Muscle layer of duodenum (tissue), 2 donors: ENCODE measurements around the gene PTBP1.

ENCODE experiments used
- H3K27ac ChIP-seq: one replicate; pipeline ENCODE4 v1.7.0; 2013; ENCODE audit warnings: mild to moderate bottlenecking, low read length
- H3K27me3 ChIP-seq: one replicate; pipeline ENCODE4 v1.7.0; 2013; ENCODE audit warnings: low read depth, mild to moderate bottlenecking, control low read depth, low read length
- H3K36me3 ChIP-seq, 2 donors: one replicate each; pipeline ENCODE4 v1.7.0; 2013; ENCODE audit warnings: low read length in 2 of 2, control low read depth in 1 of 2, mild to moderate bottlenecking in 1 of 2; ENCODE audit not compliant: insufficient read depth in 2 of 2, control insufficient read depth in 1 of 2
- H3K4me1 ChIP-seq, 2 donors: one replicate each; pipeline ENCODE4 v1.7.0; 2013; ENCODE audit warnings: low read length in 2 of 2, mild to moderate bottlenecking in 2 of 2, control low read depth in 1 of 2, moderate library complexity in 1 of 2; ENCODE audit not compliant: insufficient read depth in 2 of 2, control insufficient read depth in 1 of 2
- H3K4me3 ChIP-seq, 2 donors: one replicate each; pipeline ENCODE4 v1.7.0; 2013; ENCODE audit warnings: low read length in 2 of 2, low read depth in 1 of 2, mild to moderate bottlenecking in 1 of 2
- H3K9me3 ChIP-seq, 2 donors: one replicate each; pipeline ENCODE4 v1.7.0; 2013; ENCODE audit warnings: low read length in 2 of 2, control low read depth in 1 of 2, mild to moderate bottlenecking in 1 of 2; ENCODE audit not compliant: control insufficient read depth in 1 of 2
- donor health status: healthy.

The PTBP1 gene

DNA sequence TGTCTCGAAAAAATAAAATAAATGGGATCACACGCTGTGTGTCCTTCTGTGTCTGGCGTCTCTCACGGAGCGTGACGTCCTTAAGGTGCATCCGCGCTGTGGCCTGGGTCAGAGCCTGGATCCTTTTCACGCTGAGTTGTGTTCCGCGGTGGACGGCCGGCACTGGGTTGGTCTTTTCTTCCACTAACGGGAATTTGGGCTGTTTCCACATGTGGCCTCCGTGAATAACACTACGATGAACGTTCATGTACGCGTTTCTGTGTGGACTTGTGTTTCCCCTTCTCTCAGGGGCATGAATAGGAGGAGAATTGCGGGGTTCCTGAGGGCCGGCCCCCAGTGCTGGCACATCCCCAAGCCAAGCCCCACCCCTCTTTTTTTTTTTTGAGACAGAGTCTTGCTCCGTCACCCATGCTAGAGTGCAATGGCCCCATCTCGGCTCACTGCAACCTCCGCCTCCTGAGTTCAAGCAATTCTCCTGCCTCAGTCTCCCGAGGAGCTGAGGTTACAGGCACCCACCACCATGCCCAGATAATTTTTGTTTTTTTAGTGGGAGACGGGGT is 6.2 kb upstream of the PTBP1 start:
- Histone ChIP-seq H3K36me3 (no peaks in the 10 kb centered on the region), H3K9me3 (no peaks in the 10 kb centered on the region), H3K4me3 (no peak overlapping the region), H3K4me1 (peaks cover 0 to 20% of the 10 kb centered on the region in 2 donors), H3K27ac (no peak overlapping the region), H3K27me3 (no peaks in the 10 kb centered on the region)

DNA sequence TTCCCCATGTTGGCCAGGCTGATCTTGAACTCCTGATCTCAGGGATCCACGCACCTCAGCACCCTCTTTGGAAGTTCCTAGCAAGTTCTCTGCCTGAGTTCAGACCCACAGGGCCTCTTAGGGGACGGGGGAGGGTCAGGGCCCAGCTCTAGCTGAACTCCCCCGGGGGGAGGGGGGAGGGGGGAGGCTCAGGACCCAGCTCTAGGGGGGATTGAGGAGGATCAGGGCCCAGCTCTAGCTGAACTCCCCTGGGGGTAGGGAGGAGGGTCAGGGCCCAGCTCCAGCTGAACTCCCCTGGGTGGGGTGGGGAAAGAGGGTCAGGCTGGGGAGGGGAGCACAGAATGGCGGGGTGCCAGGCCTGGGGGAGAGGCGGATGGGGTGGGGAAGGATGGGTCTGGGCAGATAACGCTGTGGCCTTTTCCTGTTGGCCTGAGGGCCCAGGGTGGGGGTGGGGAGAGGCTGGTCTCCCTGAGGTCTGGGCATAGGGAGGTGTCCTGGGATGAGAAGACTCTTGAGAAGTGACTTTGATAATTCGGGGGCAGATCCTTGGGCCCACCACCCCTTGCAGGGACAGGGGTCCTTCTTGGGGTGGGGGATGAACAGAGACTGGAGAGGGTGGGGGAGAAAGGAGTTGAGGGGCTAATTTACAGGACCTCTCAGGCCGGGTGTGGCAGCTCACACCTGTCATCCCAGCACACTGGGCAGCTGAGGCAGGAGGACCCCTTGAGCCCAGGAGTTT is 5.5 kb upstream of the PTBP1 start:
- Histone ChIP-seq H3K36me3 (no peaks in the 10 kb centered on the region), H3K27me3 (no peaks in the 10 kb centered on the region), H3K9me3 (no peaks in the 10 kb centered on the region), H3K27ac (no peak overlapping the region), H3K4me3 (no peak overlapping the region), H3K4me1 (peaks cover 0 to 22% of the 10 kb centered on the region in 2 donors)

DNA sequence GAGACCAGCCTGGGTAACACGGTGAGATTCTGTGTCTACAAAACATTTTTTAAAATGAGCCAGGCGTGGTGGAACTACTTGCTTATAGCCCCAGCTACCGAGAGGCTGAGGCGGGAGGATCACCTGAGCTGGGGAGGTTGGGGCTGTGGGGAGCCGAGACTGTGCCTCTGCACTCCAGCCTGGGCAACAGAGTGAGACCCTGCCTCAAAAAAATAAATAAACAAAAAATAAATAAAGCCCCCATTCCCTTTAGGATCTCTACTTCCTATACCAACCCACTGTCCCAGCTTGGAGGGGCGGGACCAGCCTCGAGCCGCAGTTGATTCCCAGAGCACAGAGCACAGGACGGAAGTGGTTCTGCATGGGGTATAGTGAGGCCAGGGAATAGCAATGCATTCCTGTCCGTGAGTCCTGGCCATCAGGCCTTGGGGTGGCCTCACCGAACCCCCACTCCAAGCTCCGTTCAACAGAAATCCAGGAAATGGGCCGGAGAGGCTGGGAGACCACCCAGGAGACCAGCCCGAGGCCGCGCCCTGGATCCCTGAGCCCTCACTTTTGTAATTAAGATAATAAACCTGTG is 4.9 kb upstream of the PTBP1 start:
- Histone ChIP-seq H3K27me3 (no peaks in the 10 kb centered on the region), H3K9me3 (no peaks in the 10 kb centered on the region), H3K4me3 (no peak overlapping the region), H3K36me3 (no peaks in the 10 kb centered on the region), H3K27ac (no peak overlapping the region), H3K4me1 (peaks cover 0 to 22% of the 10 kb centered on the region in 2 donors)

DNA sequence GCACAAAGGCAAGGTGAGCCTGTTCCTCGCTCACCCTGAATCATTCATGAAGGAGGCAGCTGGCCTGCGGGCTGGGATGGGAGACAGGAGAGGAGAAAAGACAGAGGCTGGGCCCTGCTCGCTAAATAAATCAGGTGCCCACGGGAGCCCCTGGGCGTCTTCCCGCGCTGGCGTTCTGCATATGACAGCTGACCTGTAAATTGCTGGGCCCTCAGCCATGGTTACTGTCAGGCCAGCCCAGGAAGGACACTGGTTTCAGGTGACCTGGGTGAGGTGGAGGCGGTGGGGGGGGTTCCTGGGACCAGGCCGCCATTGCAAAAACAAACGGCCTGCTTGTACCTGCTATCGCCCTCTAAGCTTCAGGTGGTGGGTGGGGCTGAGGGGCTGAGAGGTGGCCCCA is 3.4 kb upstream of the PTBP1 start:
- Histone ChIP-seq H3K27ac (no peak overlapping the region), H3K9me3 (no peaks in the 10 kb centered on the region), H3K36me3 (no peaks in the 10 kb centered on the region), H3K4me1 (peaks cover 0 to 23% of the 10 kb centered on the region in 2 donors), H3K4me3 (no peak overlapping the region), H3K27me3 (no peaks in the 10 kb centered on the region)

DNA sequence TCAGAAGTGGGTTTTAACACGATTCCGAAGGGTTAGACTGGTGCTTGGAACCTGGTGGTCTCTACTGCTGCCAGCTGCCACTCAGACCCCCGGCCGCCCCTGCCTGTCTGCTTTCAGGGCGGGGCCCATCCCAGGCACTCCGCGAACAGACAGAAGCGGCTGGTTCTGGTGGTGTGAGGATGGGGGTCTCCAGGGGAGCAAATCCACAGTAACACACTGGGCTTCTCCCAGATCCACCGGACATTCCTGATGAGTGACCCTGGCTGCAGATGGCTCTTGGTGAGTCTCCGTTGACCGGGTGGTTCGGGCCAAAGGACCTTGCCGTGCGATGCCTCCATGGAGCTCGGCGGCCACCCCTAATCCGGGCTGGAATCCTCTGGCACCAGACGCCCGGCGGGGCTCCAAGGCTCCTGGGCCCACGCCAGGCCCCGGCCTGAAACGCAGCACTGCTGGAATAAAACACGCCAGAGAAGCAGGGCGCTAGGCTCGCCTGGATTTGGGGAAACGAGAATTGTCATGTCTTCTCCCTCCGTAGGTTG is 2.1 kb upstream of the PTBP1 start:
- Histone ChIP-seq H3K27me3 (no peaks in the 10 kb centered on the region), H3K36me3 (peaks cover 0 to under 1% of the 10 kb centered on the region in 2 donors), H3K4me1 (peaks cover 6 to 26% of the 10 kb centered on the region in 2 donors), H3K4me3 (no peak overlapping the region), H3K27ac (no peak overlapping the region), H3K9me3 (no peaks in the 10 kb centered on the region)

DNA sequence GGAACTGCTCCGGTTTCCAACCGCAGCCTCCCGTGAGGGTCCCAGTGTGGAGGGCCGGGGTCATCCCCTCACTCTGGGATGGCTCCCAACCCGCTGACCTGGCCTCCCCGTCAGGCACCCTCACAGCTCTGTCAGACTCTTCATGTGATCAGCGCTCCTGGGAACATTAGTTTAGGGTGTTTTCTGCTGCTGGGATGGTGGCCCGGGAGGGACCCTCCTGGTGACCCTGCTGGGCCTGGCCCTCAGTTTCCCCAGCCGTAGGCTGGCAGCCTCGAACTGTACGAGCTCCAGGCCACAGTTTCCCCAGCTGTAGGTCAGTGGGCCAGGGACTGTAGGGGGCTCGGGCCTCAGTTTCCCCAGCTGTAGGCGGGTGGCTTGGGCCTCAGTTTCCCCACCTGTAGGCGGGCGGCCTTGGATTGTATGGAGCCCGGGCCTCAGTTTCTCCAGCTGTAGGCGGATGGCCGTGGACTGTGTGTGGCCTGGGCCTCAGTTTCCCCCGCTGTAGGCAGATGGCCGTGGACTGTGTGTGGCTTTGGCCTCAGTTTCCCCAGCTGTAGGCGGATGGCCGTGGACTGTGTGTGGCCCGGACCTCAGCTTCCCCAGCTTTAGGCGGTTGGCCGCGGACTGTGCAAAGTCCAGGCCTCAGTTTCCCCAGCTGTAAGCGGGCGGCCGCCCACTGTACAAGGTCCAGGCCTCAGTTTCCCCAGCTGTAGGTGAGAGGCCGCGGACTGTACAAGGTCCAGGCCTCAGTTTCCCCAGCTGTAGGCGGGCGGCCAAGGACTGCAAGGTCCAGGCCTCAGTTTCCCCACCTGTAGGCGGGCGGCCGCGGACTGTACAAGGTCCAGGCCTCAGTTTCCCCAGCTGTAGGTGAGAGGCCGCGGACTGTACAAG is 1.3 kb upstream of the PTBP1 start:
- Histone ChIP-seq H3K36me3 (peaks cover 0 to 6% of the 10 kb centered on the region in 2 donors), H3K9me3 (no peaks in the 10 kb centered on the region), H3K4me3 (peak overlapping the region; percentile 52 to 72), H3K27me3 (no peaks in the 10 kb centered on the region), H3K27ac (no peak overlapping the region), H3K4me1 (peaks cover 13 to 34% of the 10 kb centered on the region in 2 donors)

DNA sequence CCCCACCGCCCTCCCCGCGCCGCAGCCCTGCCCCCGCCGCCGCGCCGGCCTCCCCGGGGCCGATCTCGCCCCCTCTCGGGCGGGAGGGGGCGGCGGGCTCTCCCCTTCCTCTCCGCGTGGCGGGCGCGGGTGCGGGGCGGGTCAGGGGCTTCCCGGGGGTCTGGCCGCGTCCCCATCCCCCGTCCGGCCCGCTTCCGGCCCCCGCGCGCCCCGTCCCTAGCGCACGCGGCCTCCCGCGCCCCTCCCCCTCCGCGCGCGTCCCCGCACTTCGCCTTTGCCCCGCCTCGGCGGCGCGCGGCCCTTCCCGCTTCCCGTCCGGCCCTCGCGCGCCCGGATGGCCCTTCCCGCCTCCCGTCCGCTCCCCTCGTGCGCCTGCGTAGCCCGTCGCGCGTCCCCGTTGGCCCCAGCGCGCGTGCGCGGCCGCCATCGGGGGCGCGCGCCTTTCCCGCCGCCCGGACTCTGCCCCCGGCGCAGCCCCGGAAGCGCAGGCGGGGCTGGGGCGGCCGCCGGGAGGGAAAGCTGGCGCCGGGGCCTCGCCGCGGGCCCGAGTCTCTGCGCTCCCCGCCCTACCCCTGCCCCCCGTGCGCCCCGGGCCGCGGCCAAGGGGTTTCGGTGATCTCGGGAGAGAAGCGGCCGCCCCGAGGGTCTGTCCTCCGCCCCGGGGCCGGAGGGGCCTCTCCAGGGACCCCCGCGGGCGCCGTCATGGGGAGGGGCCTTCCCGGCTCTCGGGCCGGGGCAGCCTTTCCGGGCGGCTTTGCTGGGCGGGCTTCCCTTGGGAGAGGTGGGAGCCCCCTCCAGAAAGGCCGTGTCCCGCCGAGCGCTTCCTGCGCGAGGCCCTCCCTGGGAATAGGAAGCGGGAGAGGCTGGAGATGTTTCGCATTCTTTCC is 519 bp downstream of the PTBP1 start:
- H3K9me3 ChIP-seq: no peaks in the 10 kb centered on the region
- peaks cover 0 to 6% of the 10 kb centered on the region in 2 donors for H3K36me3 ChIP-seq
- peak overlapping the region; percentile 63 for H3K27ac ChIP-seq
- H3K27me3 ChIP-seq: no peaks in the 10 kb centered on the region
- H3K4me1 ChIP-seq: peaks cover 21 to 53% of the 10 kb centered on the region in 2 donors
- H3K4me3 ChIP-seq: peak overlapping the region; percentile 84 to 90

DNA sequence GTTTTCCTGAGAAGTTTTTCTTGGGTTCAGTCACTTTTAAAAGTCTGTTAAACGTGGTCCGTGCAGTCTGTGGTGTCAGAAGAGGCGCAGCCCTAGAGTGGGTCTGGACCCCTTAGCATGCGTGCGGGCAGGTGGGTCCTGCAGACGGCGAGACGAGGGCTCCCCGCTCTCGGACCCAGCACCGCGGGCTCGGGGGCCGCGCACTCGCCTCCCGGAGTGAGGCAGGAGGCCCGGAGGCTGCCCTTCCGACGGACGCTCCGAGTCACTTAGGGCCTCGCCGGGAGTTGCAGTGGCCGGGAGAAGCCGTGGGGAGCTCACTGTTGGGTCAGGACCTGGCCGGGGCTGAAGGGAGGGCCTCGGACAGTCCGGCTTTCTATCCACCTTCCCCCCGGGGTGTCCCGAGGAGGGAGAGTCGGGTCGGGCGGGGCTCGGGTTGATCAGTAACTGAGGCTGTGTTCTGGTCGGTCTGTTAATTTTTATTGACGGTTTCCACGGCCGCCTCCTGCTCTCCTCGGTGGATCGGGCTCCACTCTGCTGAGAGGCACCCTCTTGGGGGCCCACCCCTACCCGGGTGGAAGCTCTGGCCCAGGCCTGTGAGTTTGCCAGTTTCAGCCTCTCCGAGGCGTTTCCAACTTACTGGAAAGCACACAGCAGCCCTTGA is 1.3 kb downstream of the PTBP1 start:
- Histone ChIP-seq H3K27me3 (no peaks in the 10 kb centered on the region), H3K36me3 (peaks cover under 1 to 7% of the 10 kb centered on the region in 2 donors), H3K27ac (peak overlapping the region; percentile 63), H3K4me3 (peak overlapping the region; percentile 84 to 90), H3K9me3 (no peaks in the 10 kb centered on the region), H3K4me1 (peaks cover 21 to 61% of the 10 kb centered on the region in 2 donors)

DNA sequence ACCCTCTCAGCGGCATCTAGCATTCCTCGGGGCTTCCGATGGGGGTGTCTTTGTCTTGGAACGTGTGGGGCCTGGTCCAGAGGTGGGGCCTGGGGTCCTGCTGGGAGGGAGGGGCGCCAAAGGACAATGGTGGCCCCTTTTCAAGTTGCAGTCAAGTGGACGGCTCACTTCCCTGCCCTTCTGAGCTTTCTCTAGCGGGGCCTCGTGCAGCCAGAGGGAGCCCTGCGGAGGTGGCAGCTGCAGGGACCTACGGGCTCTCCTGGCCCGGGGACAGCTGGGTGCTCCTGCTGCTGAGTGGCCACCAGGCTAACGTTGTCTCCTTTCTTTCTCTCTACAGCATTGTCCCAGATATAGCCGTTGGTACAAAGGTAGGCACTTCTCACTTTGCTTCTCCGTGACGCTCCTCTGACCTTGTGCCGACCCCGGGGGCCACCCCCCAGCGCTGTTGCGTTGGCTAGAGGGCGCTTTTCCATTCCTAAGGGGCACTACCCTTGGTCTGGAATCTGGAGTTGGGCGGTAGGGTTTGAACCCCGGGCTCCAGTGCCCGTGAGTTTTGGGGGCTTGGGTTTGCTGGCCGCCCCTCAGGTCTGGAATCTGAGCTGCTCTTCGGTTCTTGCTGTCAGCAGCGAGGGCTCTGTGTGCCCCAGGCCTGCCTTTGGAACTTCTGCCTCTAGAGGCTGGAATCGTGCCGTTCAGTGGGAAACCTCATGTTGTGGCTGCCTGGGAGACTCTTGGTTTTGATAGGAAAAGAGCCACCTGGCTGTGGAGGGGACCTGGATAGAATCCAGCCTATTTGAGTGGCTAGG is 2.0 kb downstream of the PTBP1 start:
- Histone ChIP-seq H3K27me3 (no peaks in the 10 kb centered on the region), H3K27ac (peak overlapping the region; percentile 31), H3K4me1 (peaks cover 21 to 68% of the 10 kb centered on the region in 2 donors), H3K4me3 (peak overlapping the region; percentile 84 to 90), H3K36me3 (peaks cover 6 to 15% of the 10 kb centered on the region in 2 donors), H3K9me3 (no peaks in the 10 kb centered on the region)
